GM19023 (cell line): ENCODE data around the gene KCTD2.

Experiments used
- ATAC-seq: cut with Tn5 transposase; IDR thresholded peaks from one replicate; pipeline ENCODE4 v1.9.1; 2021; ENCODE audit warnings: mild to moderate bottlenecking, moderate library complexity; ENCODE audit not compliant: unreplicated experiment

Gene KCTD2

DNA sequence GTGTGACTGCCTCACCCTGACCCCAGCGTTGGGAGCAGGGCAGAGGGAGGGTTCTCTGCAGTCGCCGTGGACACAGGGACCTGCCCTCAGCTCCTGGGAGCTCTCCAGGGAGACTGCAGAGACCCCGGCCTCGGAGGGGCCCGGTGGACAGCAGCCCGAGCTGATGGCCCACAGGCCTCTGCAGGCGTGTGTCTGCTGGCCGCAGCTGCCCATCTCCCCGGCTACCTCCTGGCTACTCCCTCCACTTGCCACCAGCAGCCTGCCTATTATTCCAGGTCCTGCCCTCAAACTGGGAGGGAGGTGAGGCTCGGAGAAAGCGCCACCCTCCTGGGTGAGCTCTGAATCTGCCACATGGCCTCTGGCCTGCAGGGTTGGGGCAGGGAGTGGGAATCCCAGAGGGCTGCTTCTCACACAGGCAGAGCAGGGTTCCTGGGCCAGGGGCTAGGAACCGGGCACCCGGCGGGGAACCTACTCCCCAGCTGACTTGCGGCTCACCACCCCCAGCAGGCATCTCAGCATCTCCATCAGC lies 47.9 kb downstream of the KCTD2 start:
- ATAC-seq: no peak

DNA sequence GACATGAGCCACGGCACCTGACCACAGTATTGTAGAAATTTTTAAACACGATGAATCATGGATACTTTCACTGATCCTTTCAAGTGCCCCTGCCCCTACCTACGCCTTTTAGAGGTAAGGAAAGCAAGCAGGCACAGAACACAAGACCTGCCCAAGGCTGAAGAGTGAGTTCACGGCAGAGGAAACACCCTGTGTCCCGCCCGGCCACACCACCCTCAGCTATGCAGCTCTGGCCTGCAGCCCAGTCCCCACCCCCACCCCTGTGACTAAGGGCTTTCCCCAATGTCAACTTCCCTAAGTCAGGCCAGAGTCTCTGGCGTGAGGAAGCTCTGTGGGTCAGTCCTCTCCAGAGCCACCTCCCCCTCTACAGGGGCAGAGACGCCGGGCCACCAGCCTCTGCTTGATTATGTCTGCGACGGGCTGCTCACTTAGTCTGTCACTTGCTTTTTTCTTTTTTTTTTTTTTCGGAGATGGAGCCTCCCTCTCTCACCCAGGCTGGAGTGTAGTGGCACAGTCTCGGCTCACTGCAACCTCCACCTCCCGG lies 49.1 kb downstream of the KCTD2 start:
- ATAC-seq: no peak

DNA sequence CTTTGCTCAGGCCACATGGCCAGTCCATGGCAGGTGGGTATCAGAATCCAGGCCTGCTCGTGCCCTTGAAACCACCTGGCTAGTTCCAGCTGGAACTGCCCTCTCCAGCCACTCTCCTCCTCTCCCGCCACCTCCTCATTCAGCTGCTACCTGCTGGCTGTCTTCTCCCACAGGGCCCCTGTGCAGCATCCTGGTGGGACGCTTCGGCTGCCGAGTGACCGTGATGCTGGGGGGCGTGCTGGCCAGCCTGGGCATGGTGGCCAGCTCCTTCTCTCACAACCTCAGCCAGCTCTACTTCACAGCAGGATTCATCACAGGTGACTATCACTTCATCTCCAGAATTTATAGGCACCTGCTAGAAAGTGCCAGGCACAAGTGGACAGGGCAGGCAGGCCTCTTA lies 50.8 kb downstream of the KCTD2 start:
- no peak for ATAC-seq

DNA sequence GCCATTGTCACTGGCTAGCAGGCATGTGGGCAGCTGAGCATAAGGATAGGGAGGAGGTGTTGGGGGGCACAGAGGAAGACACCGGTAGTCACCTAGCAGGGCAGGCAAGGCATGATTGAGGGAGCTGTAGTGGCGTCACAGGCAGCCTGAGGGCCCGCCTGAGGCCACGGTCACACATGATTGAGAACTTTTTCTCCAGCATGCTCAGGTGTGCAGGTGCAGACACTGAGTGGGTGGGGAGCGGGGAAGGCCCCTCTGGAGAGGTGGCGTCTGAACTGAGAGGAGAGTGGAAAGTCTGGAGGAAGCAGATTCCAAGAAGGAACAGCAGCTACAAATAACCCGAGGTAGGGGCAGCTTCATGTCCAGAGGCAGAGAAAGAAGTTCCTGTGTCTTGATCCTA lies 51.8 kb downstream of the KCTD2 start:
- ATAC-seq: no peak

DNA sequence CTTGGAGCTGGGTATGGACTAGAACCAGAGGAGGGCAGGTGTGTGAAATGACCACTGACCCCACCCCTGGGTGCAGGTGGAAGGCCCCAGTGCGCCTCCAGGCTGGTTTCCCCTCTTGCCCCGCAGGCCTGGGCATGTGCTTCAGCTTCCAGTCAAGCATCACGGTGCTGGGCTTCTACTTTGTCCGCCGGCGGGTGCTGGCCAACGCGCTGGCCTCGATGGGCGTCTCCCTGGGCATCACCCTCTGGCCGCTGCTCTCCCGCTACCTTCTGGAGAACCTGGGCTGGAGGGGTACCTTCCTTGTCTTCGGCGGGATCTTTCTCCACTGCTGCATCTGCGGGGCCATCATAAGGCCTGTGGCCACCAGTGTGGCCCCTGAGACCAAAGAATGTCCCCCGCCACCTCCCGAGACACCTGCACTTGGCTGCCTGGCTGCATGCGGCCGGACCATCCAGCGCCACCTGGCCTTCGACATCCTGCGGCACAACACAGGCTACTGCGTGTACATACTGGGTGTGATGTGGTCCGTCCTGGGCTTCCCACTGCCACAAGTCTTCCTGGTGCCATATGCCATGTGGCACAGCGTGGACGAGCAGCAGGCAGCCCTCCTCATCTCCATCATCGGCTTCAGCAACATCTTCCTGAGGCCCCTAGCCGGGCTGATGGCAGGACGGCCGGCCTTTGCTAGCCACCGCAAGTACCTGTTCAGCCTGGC lies 53.0 kb downstream of the KCTD2 start:
- no peak for ATAC-seq

DNA sequence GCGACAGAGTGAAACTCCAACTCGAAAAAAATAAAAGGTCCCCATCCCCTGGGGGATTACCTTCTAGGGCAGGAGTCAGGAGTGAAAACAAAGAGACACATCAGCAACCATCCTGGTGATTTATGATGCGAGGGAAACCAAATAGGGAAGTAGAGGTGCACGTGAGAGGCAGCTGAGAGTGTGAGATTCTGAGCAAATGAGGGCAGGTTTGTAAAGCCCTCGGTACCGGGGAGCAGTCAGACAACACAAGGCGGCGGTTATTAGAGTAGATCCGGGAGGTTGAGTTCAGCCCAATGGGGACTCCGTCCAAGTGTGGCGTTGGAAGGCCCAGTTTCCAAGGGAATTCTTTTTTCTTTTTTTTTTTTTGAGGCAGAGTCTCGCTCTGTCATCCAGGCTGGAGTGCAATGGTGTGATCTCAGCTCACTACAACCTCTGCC lies 55.4 kb downstream of the KCTD2 start:
- no peak for ATAC-seq

DNA sequence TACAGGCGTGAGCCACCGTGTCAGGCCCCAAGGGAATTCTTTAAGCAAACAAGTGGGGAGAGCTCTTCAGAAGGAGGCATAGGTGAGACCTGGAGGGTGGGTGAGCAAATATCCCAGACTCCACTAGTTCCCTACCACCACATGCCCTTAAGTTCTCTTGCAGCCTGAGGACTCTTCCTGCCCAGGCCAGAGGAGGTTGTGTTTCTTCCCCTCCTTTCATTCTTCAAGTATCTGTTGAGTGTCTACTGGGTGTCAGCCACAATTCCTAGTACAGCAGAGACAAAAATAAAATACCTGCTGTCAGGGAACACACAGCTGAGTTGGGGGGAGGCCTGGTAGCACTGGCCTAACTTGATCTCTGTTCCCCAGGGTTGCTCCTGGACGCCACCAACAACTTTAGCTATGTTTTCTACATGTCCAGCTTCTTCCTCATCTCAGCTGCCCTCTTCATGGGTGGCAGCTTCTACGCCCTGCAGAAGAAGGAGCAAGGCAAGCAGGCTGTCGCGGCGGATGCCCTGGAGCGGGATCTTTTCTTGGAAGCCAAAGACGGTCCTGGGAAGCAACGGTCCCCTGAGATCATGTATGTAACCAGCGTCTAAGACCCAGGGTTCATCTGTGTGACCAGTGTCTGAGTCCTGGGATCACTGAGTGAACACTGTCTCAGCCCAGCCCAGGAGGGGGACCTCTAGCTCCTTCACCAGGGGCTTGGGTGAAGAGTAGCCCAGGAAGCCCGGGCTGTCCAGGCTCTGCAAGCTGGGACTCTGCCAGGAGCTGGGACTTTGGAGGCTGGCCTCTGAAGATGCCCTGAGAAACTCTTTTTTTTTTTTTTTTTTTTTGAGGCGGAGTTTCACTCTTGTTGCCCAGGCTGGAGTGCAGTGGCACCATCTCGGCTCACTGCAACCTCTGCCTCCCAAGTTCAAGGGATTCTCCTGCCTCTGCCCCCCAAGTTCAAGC lies 56.9 kb downstream of the KCTD2 start:
- no peak for ATAC-seq

DNA sequence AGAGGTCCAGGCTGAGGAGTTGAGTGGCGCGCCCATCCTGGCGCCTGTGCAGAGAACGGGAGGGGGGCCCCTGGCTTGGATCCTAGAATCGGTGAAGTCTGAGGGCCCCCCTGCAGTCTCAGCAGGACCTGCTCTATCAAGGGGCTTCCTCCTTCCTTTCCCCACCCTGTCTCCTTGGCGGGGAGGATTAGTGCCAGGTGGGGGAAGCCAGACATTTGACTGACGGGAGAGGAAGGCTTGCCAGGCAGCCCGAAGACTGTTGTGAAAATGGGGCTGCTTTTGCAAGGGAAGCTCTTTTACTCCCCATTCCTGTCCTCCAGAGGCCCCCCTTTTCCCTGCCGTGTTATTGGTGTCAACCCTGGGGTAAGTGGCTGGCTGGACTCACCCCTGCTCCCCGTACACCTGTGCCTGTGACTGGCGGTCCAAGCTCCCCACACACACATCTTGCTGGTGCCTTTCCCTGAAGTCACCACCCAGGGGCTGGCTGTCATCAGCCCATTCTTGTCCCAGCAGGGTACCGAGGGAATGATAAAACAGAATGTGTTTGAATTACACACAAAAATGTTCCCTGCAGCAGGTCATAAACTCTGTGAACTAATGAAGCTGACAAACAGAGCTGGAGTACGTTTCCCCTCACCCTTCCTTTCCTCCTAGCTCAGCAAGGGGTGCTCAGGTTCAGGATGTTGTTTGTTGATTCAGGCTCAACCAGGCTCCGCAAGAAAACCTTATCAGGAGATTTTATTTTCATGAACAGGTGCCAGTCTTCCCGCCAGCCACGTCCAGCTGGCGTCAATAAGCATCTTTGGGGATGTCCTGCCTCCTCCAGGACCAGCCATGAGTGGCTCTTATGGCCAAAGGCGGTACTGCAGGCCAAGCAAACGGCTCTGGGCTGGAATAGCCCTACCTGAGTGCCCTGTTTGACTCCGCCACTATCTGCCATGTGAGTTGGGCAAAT lies 58.4 kb downstream of the KCTD2 start:
- no peak for ATAC-seq

DNA sequence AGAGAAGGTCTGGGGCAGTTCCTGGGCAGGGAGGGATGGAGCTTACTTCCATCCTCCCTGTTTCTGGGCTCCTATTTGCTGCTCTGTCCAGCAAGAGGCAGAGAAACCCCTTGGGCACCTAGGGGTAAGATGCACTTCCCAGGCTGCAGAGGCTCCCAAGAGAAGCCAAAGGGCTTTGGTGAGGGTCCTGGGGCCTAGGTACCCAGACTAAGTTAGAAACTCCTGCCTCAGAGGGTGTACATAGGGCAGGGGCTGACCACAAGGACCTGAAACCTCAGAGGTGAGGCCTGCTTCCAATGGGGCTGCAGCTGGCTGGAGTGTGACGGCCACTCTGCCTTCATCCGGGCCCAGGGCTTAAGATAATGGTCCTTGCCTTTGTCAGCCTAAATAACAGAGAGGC lies 61.2 kb downstream of the KCTD2 start:
- ATAC-seq: no peak

DNA sequence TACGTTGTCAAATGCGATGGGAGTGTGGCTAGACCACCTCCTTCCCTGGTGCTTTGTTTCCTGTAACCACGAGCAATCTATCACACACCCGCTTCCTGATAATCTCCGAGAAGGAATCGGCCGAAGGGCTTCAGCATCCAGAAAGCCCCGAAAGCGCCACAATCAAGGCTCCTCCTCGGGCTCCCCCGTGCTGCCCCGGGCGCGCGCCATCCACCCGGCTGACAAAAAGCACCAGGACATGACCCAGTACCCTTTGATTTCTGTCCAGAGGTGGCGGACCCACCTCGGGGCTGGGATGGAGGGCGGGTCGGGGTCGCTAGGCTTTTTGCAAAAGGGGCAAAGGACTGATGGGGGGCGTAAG lies 62.0 kb downstream of the KCTD2 start:
- ATAC-seq: no peak

DNA sequence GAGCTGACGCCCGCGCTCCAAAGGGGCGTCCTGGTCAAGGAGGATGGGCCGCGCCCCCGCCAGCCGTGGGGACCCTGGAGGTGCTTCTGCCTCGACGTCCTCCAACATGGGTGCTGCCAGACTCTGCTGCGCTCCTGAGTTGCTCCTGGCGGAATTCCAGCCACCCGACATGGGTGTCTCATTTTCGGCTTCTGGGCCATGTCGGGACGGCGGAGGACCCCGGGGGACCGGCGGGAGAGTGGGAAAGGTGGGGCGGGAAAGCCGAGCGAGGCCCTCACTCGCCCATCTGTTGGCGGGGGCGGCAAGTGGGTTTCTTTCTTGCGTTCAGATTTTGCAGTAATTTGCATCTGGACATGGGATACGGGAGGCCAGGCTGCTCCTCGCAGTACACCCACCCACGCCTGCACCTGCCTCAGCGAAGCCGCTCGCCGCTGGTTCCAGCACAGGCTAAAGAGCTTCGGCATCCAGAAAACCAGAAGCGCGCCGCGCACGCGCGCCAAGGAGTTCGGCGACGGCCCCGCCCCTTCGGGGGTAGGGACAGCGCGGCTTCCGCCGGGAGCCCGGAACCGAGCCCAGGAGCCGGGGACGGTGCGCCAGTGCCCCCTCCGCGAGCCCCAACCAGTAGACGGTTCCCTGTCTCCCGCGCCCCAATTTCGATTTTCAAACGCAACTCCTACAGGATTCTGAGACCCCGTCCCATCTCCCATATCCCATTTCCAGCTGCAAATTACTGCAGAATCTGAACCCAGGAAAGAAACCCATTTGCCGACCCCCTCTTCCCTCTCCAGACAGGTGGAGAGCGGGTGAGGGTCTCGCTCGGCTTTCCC lies 62.6 kb downstream of the KCTD2 start, which contains the start of gene ARMC7:
Gene ARMC7, plus strand, starts transcription at position 563 of the 827 bp plus-strand sequence. CDS start 320 bp downstream, outside the sequence.
- ATAC-seq: peak; percentile 63

DNA sequence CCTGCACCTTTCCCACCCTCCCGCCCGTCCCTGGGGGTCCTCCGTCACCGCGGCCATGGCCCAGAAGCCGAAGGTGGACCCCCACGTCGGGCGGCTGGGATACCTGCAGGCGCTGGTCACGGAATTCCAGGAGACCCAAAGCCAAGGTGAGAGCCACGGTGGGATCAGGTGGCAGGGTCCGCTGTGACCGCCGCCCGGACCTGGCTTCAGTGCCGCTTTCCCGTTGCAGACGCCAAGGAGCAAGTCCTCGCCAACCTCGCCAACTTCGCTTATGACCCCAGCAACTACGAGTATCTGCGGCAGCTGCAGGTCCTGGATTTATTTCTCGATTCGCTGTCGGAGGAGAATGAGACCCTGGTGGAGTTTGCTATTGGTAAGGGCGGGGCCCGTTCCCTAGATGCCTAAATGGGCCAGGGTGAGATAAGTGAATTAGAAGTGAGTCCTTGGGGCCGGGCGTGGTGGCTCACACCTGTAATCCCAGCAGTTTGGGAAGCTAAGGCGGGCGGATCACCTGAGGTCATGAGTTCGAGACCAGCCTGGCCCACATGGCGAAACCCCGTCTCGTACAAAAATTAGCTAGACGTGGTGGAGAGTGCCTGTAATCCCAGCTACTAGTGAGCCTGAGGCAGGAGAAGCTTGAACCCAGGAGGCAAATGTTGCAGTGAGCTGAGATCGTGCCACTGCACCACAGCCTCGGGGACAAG lies 63.4 kb downstream of the KCTD2 start:
- no peak for ATAC-seq

DNA sequence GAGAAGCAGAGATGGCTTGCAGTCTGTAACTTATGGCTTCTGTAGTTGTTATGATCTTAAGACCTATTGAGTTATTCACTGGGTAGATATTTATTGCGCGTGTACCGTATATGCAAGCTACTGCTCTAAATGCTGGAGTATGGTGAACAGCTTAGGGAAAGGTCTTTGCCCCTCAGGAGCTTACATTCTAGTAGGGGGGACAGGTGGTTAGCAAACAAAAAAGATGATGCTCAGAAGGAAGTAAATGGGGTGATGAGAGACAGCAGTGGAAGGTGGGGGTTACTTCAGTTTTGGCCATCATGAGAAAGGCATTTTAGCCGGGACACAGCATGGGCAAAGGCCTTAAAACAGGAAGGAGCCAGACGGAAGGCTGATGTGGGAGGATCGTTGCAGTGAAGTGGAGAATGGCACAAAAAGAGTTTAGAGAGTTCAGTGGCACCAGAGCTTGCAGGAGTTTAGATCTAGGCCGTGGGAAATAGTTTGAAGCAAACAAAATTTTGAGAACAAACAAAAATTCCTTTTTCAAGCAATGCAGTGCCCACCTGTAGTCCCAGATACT lies 64.8 kb downstream of the KCTD2 start:
- ATAC-seq: no peak

DNA sequence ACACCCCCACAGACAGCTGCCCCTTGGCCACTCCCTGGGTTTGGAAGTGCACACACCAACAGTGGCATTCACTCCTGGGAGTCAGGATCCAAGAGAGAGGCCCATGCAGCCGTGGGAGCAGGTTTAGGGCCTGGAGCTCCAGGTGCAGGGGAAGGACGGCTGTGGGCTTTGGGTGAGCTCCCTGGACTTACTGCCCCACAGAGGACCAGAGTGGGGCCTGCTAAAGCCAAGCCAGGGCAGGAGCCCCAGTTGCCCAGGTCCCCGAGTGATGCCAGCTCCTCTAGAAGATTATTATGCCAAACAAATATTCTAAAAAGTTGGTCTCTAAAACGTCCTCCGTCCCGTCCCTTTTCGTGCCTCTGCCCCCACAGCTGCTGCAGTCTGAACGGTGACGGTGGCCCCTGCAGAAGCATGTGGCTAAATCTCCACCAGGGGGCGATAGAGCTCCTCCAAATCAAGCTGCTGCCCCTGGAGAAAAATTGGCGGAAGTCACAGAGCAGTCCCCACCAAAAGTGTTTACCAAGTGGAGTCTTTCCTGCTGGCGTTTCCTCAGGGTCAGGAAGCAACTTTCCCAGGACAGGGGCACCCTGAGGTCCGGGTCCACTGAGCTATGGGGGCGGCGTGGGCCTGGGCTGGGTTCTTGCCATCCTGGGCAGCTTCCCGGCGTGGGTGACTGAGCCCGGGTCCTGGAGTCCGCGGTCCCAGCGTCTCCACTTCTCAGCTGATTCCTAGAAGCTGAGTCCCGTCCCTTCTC lies 67.0 kb downstream of the KCTD2 start:
- ATAC-seq: no peak

DNA sequence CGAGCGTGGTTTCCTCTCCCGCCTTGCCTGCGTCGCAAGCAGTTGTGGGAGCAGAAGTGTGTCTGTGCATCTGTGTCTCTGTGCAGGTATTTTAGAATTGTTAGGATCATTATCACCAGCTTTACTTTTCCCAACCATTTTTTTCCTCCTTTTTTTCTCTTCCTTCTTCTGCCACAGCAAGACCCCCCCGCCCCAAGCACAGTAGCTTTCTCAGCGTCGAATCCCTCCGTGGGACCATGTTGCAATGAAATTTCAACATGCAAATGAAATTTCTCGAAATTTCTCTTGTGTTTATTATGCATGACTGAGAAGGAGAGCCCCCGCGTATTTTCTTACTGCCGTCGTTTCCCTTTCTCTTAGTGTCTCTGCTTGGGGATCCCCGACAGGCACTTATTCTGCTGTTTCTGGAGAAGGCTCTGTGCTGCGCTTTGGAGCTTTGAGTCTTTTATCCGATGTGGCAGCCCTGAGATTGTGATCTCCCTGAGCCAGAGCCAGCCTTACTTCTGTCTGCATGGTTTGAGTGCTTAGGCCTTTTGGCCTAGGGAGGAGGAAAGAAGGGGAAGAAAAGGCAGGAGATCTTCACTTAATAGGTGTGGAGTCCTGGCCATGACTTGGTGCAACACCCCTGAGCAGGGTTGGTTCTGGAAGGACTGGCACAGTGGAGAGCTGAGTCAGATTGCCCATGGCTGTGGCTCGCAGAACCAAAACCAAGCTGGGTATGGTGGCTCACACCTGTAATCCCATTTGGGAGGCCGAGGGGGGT lies 67.7 kb downstream of the KCTD2 start:
- no peak for ATAC-seq
